Measurements from ENCODE around the gene HEXIM2.

HEXIM2 gene

GRCh38 chr17:45116434-45117016 is 45.1 kb upstream of the HEXIM2 start:
- no peak for DNase-seq (ENCODE audit: low read depth, low spot score)
- TF ChIP-seq YY1 (IDR thresholded peaks at IDR 0.05; ENCODE audit: insufficient read depth, insufficient read length), result no peak
- TF ChIP-seq SUZ12 (IDR thresholded peaks at IDR 0.05; ENCODE audit: extremely low read depth, insufficient read depth, insufficient read length), result no peak
- TF ChIP-seq ZNF274 (IDR thresholded peaks at IDR 0.05; ENCODE audit: low read depth, low read length), result no peak
- Histone ChIP-seq H3K9ac (ENCODE audit: insufficient read length, low read depth) (no peak overlapping the region), H3K4me1 (ENCODE audit: insufficient read depth, insufficient read length) (peaks cover 16% of the 10 kb centered on the region), H3K27me3 (ENCODE audit: insufficient read depth, insufficient read length) (no peaks in the 10 kb centered on the region), H3K9me3 (ENCODE audit: insufficient read depth, low read length) (no peaks in the 10 kb centered on the region), H3K4me3 (ENCODE audit: insufficient read length, low read depth) (no peak overlapping the region), H3K36me3 (ENCODE audit: insufficient read depth, insufficient read length, low read length) (peaks cover 58% of the 10 kb centered on the region)

- H3K27me3 ChIP-seq (ENCODE audit: insufficient read depth, insufficient read length), result no peaks in the 10 kb centered on the region
- H3K4me1 ChIP-seq (ENCODE audit: insufficient read depth, insufficient read length), result peaks cover 18% of the 10 kb centered on the region
- peaks cover 58% of the 10 kb centered on the region for H3K36me3 ChIP-seq (ENCODE audit: insufficient read depth, insufficient read length, low read length)
- no peaks in the 10 kb centered on the region for H3K9me3 ChIP-seq (ENCODE audit: insufficient read depth, low read length)
- no peak overlapping the region for H3K4me3 ChIP-seq (ENCODE audit: insufficient read length, low read depth)
- no peak for DNase-seq (ENCODE audit: low read depth, low spot score)
- TF ChIP-seq SUZ12 (IDR thresholded peaks at IDR 0.05; ENCODE audit: extremely low read depth, insufficient read depth, insufficient read length) (no peak), YY1 (IDR thresholded peaks at IDR 0.05; ENCODE audit: insufficient read depth, insufficient read length) (no peak), ZNF274 (IDR thresholded peaks at IDR 0.05; ENCODE audit: low read depth, low read length) (no peak)
- no peak overlapping the region for H3K9ac ChIP-seq (ENCODE audit: insufficient read length, low read depth)
Observed at GRCh38 chr17:45117334-45117733, 44.3 kb upstream of the HEXIM2 start.

- H3K27me3 ChIP-seq (ENCODE audit: insufficient read depth, insufficient read length), result no peaks in the 10 kb centered on the region
- H3K4me1 ChIP-seq (ENCODE audit: insufficient read depth, insufficient read length), result peaks cover 18% of the 10 kb centered on the region
- H3K4me3 ChIP-seq (ENCODE audit: insufficient read length, low read depth), result no peak overlapping the region
- TF ChIP-seq YY1 (IDR thresholded peaks at IDR 0.05; ENCODE audit: insufficient read depth, insufficient read length), result no peak
- TF ChIP-seq ZNF274 (IDR thresholded peaks at IDR 0.05; ENCODE audit: low read depth, low read length), result no peak
- TF ChIP-seq SUZ12 (IDR thresholded peaks at IDR 0.05; ENCODE audit: extremely low read depth, insufficient read depth, insufficient read length), result no peak
- DNase-seq (ENCODE audit: low read depth, low spot score), result no peak
- peaks cover 52% of the 10 kb centered on the region for H3K36me3 ChIP-seq (ENCODE audit: insufficient read depth, insufficient read length, low read length)
- H3K9ac ChIP-seq (ENCODE audit: insufficient read length, low read depth), result no peak overlapping the region
- no peaks in the 10 kb centered on the region for H3K9me3 ChIP-seq (ENCODE audit: insufficient read depth, low read length)
Observed at GRCh38 chr17:45117848-45118646, 43.6 kb upstream of the HEXIM2 start.

- Histone ChIP-seq H3K9ac (ENCODE audit: insufficient read length, low read depth) (no peak overlapping the region), H3K4me1 (ENCODE audit: insufficient read depth, insufficient read length) (peaks cover 25% of the 10 kb centered on the region), H3K36me3 (ENCODE audit: insufficient read depth, insufficient read length, low read length) (peaks cover 46% of the 10 kb centered on the region), H3K9me3 (ENCODE audit: insufficient read depth, low read length) (no peaks in the 10 kb centered on the region), H3K27me3 (ENCODE audit: insufficient read depth, insufficient read length) (no peaks in the 10 kb centered on the region), H3K4me3 (ENCODE audit: insufficient read length, low read depth) (no peak overlapping the region)
- TF ChIP-seq SUZ12 (IDR thresholded peaks at IDR 0.05; ENCODE audit: extremely low read depth, insufficient read depth, insufficient read length), result no peak
- TF ChIP-seq ZNF274 (IDR thresholded peaks at IDR 0.05; ENCODE audit: low read depth, low read length), result no peak
- TF ChIP-seq YY1 (IDR thresholded peaks at IDR 0.05; ENCODE audit: insufficient read depth, insufficient read length), result no peak
- DNase-seq (ENCODE audit: low read depth, low spot score), result no peak
Observed at GRCh38 chr17:45118691-45119090, 43.0 kb upstream of the HEXIM2 start.

- DNase-seq (ENCODE audit: low read depth, low spot score), result no peak
- no peaks in the 10 kb centered on the region for H3K27me3 ChIP-seq (ENCODE audit: insufficient read depth, insufficient read length)
- no peaks in the 10 kb centered on the region for H3K9me3 ChIP-seq (ENCODE audit: insufficient read depth, low read length)
- H3K4me1 ChIP-seq (ENCODE audit: insufficient read depth, insufficient read length), result peaks cover 27% of the 10 kb centered on the region
- H3K36me3 ChIP-seq (ENCODE audit: insufficient read depth, insufficient read length, low read length), result peaks cover 34% of the 10 kb centered on the region
- no peak overlapping the region for H3K4me3 ChIP-seq (ENCODE audit: insufficient read length, low read depth)
- no peak overlapping the region for H3K9ac ChIP-seq (ENCODE audit: insufficient read length, low read depth)
- TF ChIP-seq ZNF274 (IDR thresholded peaks at IDR 0.05; ENCODE audit: low read depth, low read length) (no peak), SUZ12 (IDR thresholded peaks at IDR 0.05; ENCODE audit: extremely low read depth, insufficient read depth, insufficient read length) (no peak), YY1 (IDR thresholded peaks at IDR 0.05; ENCODE audit: insufficient read depth, insufficient read length) (no peak)
Observed at GRCh38 chr17:45119964-45120363, 41.7 kb upstream of the HEXIM2 start.

GRCh38 chr17:45120558-45120957 is 41.1 kb upstream of the HEXIM2 start:
- TF ChIP-seq SUZ12 (IDR thresholded peaks at IDR 0.05; ENCODE audit: extremely low read depth, insufficient read depth, insufficient read length), result no peak
- no peak for TF ChIP-seq ZNF274 (IDR thresholded peaks at IDR 0.05; ENCODE audit: low read depth, low read length)
- TF ChIP-seq YY1 (IDR thresholded peaks at IDR 0.05; ENCODE audit: insufficient read depth, insufficient read length), result no peak
- no peak for DNase-seq (ENCODE audit: low read depth, low spot score)
- H3K9ac ChIP-seq (ENCODE audit: insufficient read length, low read depth), result no peak overlapping the region
- H3K36me3 ChIP-seq (ENCODE audit: insufficient read depth, insufficient read length, low read length), result peaks cover 37% of the 10 kb centered on the region
- H3K4me1 ChIP-seq (ENCODE audit: insufficient read depth, insufficient read length), result peaks cover 27% of the 10 kb centered on the region
- H3K4me3 ChIP-seq (ENCODE audit: insufficient read length, low read depth), result no peak overlapping the region
- no peaks in the 10 kb centered on the region for H3K27me3 ChIP-seq (ENCODE audit: insufficient read depth, insufficient read length)
- no peaks in the 10 kb centered on the region for H3K9me3 ChIP-seq (ENCODE audit: insufficient read depth, low read length)

- Histone ChIP-seq H3K9ac (ENCODE audit: insufficient read length, low read depth) (no peak overlapping the region), H3K9me3 (ENCODE audit: insufficient read depth, low read length) (no peaks in the 10 kb centered on the region), H3K27me3 (ENCODE audit: insufficient read depth, insufficient read length) (no peaks in the 10 kb centered on the region), H3K4me3 (ENCODE audit: insufficient read length, low read depth) (no peak overlapping the region), H3K4me1 (ENCODE audit: insufficient read depth, insufficient read length) (peaks cover 27% of the 10 kb centered on the region), H3K36me3 (ENCODE audit: insufficient read depth, insufficient read length, low read length) (peaks cover 37% of the 10 kb centered on the region)
- TF ChIP-seq YY1 (IDR thresholded peaks at IDR 0.05; ENCODE audit: insufficient read depth, insufficient read length), result no peak
- no peak for TF ChIP-seq ZNF274 (IDR thresholded peaks at IDR 0.05; ENCODE audit: low read depth, low read length)
- TF ChIP-seq SUZ12 (IDR thresholded peaks at IDR 0.05; ENCODE audit: extremely low read depth, insufficient read depth, insufficient read length), result no peak
- DNase-seq (ENCODE audit: low read depth, low spot score), result no peak
Observed at GRCh38 chr17:45121055-45121454, 40.6 kb upstream of the HEXIM2 start.

All from NT2/D1 (cell line).